ENCODE measurements around the gene MYO9B.

DNA sequence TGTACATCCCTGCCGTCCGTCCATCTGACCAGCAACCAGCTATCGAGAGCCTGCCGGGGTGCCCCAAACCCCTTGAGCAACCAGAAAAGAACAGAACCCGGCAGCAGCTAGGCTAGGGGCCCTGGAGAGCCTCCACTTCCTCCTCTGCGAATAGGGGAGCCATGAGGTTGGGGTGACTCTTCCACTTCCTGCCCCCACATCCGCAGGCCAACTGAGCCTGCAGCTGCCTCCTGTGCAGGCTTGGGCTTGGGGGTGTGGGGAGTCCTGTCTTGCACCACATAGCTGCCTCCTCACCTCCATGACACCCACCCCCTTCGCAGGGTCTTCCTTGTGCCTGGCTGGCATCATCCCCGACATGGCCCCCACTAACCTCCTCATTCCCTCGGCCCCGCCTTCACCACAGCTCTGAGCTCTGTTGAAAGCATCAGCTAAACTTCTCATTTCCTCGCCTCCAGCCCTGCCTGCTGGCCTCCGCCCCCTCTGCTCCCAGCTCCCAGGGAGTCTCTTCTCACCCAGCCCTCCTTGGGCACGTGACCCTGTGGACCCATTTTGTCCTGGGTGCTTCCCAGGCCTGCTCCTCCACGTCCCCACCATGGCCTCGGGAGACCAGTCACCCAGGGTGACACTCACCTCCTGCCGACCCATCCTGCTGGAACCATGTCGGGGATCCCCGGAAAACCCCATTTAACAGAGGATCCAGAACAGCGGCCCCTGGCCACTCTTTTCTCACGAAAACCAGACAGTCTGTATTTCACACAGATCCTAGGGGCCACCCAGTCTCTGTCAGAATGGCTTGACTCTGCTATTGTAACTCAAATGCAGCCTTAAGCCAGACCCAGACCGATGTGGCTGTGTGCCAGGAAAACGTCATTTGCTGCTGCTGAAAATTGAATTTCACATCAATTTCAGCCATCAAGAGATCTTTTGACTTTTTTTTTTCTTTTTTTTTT is 50.4 kb downstream of the MYO9B start:
- TF ChIP-seq EZH2 (IDR thresholded peaks at IDR 0.05; ENCODE audit: borderline replicate concordance, low read length), result no peak
- TF ChIP-seq, protein P1, sequence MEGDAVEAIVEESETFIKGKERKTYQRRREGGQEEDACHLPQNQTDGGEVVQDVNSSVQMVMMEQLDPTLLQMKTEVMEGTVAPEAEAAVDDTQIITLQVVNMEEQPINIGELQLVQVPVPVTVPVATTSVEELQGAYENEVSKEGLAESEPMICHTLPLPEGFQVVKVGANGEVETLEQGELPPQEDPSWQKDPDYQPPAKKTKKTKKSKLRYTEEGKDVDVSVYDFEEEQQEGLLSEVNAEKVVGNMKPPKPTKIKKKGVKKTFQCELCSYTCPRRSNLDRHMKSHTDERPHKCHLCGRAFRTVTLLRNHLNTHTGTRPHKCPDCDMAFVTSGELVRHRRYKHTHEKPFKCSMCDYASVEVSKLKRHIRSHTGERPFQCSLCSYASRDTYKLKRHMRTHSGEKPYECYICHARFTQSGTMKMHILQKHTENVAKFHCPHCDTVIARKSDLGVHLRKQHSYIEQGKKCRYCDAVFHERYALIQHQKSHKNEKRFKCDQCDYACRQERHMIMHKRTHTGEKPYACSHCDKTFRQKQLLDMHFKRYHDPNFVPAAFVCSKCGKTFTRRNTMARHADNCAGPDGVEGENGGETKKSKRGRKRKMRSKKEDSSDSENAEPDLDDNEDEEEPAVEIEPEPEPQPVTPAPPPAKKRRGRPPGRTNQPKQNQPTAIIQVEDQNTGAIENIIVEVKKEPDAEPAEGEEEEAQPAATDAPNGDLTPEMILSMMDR (IDR thresholded peaks at IDR 0.05; ENCODE audit: low read length), result no peak
